GM23248 (cell line): Measurements from ENCODE around the gene ASF1B.

Source experiments
- EZH2 ChIP-seq: fragments of 200-600 bp; sonication (generic); IDR thresholded peaks from 2 replicates; pipeline ENCODE4 v1.6.1; 2018; ENCODE audit warnings: antibody characterized with exemption, mild to moderate bottlenecking; ENCODE audit not compliant: insufficient read depth, poor library complexity, severe bottlenecking
- EZH2phosphoT487 ChIP-seq: fragments of 200-600 bp; sonication (generic); IDR thresholded peaks from 2 replicates; pipeline ENCODE4 v1.6.1; 2018; ENCODE audit warnings: antibody characterized with exemption, moderate library complexity, mild to moderate bottlenecking, low read depth; ENCODE audit not compliant: insufficient read depth

GRCh38 chr19:14152713-14153112, 16.3 kb upstream of the ASF1B start:
- TF ChIP-seq EZH2 (no peak), EZH2phosphoT487 (no peak)
